Mammary epithelial cell (primary cell): Measurements from ENCODE around the gene SERPINE2.

Experiments used
- EZH2 ChIP-seq: IDR thresholded peaks from 2 replicates; pipeline ENCODE4 v1.6.1; 2012; ENCODE audit warnings: low read length, inconsistent platforms, borderline replicate concordance
- TF ChIP-seq, protein P1 (sequence below), 2 donors: IDR thresholded peaks in 1 of 2; conservative IDR thresholded peaks in 1 of 2; 2 replicates each; pipeline ENCODE4 v1.5.1; 2011 to 2012; ENCODE audit warnings: inconsistent platforms in 2 of 2, low read length in 2 of 2, mild to moderate bottlenecking in 2 of 2, control low read depth in 1 of 2, low read depth in 1 of 2; ENCODE audit not compliant: insufficient read depth in 1 of 2; ENCODE audit errors: extremely low read depth in 1 of 2

DNA sequence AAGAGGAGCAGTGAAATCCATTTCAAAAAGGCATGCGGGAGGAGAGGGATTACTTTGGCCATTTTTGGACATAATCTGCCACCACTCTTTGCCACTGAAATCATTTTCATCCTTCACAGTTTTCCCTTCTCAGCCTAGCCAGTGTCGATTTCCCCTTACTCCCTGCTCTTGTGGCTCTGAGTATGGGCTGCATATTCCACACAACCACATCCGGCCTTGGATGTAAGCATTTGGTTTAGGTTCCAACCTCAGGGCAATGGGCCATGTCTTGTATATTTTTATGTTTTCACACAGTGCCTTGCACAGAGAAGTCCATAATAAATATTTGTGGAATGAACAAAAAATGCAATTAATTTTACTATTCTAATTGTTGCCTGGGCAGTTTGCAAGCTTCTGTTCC is 7.7 kb upstream of the SERPINE2 start:
- TF ChIP-seq, protein P1, sequence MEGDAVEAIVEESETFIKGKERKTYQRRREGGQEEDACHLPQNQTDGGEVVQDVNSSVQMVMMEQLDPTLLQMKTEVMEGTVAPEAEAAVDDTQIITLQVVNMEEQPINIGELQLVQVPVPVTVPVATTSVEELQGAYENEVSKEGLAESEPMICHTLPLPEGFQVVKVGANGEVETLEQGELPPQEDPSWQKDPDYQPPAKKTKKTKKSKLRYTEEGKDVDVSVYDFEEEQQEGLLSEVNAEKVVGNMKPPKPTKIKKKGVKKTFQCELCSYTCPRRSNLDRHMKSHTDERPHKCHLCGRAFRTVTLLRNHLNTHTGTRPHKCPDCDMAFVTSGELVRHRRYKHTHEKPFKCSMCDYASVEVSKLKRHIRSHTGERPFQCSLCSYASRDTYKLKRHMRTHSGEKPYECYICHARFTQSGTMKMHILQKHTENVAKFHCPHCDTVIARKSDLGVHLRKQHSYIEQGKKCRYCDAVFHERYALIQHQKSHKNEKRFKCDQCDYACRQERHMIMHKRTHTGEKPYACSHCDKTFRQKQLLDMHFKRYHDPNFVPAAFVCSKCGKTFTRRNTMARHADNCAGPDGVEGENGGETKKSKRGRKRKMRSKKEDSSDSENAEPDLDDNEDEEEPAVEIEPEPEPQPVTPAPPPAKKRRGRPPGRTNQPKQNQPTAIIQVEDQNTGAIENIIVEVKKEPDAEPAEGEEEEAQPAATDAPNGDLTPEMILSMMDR (conservative IDR thresholded peaks at IDR 0.05 in 1 of 2, IDR thresholded peaks at IDR 0.05 in 1 of 2; ENCODE audit: extremely low read depth in 1 of 2, insufficient read depth in 1 of 2, low read depth in 1 of 2, low read length in 2 of 2), result no peak
- no peak for TF ChIP-seq EZH2
